Activated effector memory CD4-positive, alpha-beta T cell treated with anti-CD3 and anti-CD28 coated beads, Interleukin-2, amount 50 U/mL, for 16 hours (primary cell): Measurements from ENCODE around the gene SNAP29.
A peak's percentile ranks its signal among the peaks of the same experiment; 100 is the strongest.
"Not testable (repeated sequence)": the region's sequence is repeated elsewhere in the genome, so short reads cannot be mapped to it uniquely, and the experiment has no call there.

Source experiments
- DNase-seq: peaks from one replicate; pipeline ENCODE4 v3.0.0-alpha.2; 2020

The SNAP29 gene

GRCh38 chr22:20867179-20868024 is 8.6 kb downstream of the SNAP29 start:
- DNase-seq: no peak

- no peak for DNase-seq
Observed at GRCh38 chr22:20868025-20868962, 9.5 kb downstream of the SNAP29 start.

GRCh38 chr22:20869234-20869633 is 10.4 kb downstream of the SNAP29 start:
- no peak for DNase-seq

- DNase-seq: no peak
Observed at GRCh38 chr22:20873214-20873613, 14.4 kb downstream of the SNAP29 start.

- no peak for DNase-seq
Observed at GRCh38 chr22:20875296-20875695, 16.5 kb downstream of the SNAP29 start.

GRCh38 chr22:20877715-20878114 is 18.9 kb downstream of the SNAP29 start:
- DNase-seq: no peak

GRCh38 chr22:20881231-20881630 is 22.4 kb downstream of the SNAP29 start:
- no peak for DNase-seq

- no peak for DNase-seq
Observed at GRCh38 chr22:20881869-20882815, 23.3 kb downstream of the SNAP29 start.

GRCh38 chr22:20882855-20883254 is 24.0 kb downstream of the SNAP29 start:
- no peak for DNase-seq

- no peak for DNase-seq
Observed at GRCh38 chr22:20884454-20884853, 25.6 kb downstream of the SNAP29 start.

GRCh38 chr22:20885017-20885556 is 26.3 kb downstream of the SNAP29 start:
- DNase-seq: no peak

- DNase-seq: peak; percentile 71
Observed at GRCh38 chr22:20885557-20886323, 26.9 kb downstream of the SNAP29 start.

GRCh38 chr22:20887375-20887774 is 28.6 kb downstream of the SNAP29 start:
- DNase-seq: no peak

GRCh38 chr22:20889025-20889704 is 30.4 kb downstream of the SNAP29 start:
- no peak for DNase-seq

- no peak for DNase-seq
Observed at GRCh38 chr22:20889904-20890540, 31.2 kb downstream of the SNAP29 start.

- DNase-seq: no peak
Observed at GRCh38 chr22:20890975-20891374, 32.2 kb downstream of the SNAP29 start.

GRCh38 chr22:20897737-20898136 is 38.9 kb downstream of the SNAP29 start:
- DNase-seq: not testable (repeated sequence)

- no peak for DNase-seq
Observed at GRCh38 chr22:20899827-20900423, 41.1 kb downstream of the SNAP29 start.

- not testable (repeated sequence) for DNase-seq
Observed at GRCh38 chr22:20901093-20902033, 42.6 kb downstream of the SNAP29 start.
